GM19025 (cell line): ENCODE measurements around the gene GAD1.

Experiments used
- ATAC-seq: cut with Tn5 transposase; IDR thresholded peaks from one replicate; pipeline ENCODE4 v1.9.1; 2021; ENCODE audit warnings: mild to moderate bottlenecking, low read depth, moderate library complexity; ENCODE audit not compliant: unreplicated experiment

The GAD1 gene

DNA sequence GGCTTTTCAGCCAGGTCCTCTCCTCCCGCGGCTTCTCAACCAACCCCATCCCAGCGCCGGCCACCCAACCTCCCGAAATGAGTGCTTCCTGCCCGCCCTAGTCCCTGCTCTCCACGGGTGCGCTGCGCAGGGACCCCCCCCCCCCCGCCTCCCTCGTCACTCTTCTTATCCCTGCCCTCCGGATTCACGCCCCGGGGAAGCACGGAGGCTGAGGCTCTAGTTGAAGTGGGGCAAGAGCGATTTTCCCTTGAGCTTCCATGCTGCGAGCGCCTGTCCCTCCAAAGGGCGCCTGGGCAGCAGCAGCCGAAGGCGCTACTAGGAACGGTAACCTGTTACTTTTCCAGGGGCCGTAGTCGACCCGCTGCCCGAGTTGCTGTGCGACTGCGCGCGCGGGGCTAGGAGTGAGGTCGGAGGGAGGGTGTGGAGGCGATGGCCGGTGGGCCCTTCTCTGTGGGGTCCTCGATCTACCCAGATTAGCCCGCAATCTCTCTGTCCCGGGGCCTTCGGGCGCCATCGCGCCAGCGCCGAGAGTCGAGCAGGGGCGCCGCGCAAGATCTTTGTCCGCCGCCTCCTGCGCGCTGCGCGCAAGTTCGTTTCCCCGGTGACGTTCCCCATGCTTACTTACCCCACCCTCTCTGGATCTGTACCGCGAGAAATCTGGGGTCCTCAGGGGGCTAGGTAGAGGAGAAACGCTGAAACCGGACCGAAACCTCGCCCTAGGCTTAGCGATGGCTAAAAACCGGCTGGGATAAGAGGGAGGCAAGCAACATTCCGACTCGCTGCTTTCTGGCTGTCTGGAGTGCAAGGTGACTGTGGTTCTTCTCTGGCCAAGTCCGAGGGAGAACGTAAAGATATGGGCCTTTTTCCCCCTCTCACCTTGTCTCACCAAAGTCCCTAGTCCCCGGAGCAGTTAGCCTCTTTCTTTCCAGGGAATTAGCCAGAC lies 677 bp downstream of the GAD1 start:
- no peak for ATAC-seq

- no peak for ATAC-seq
Measured at GRCh38 chr2:170818036-170818751, 1.5 kb downstream of the GAD1 start.

DNA sequence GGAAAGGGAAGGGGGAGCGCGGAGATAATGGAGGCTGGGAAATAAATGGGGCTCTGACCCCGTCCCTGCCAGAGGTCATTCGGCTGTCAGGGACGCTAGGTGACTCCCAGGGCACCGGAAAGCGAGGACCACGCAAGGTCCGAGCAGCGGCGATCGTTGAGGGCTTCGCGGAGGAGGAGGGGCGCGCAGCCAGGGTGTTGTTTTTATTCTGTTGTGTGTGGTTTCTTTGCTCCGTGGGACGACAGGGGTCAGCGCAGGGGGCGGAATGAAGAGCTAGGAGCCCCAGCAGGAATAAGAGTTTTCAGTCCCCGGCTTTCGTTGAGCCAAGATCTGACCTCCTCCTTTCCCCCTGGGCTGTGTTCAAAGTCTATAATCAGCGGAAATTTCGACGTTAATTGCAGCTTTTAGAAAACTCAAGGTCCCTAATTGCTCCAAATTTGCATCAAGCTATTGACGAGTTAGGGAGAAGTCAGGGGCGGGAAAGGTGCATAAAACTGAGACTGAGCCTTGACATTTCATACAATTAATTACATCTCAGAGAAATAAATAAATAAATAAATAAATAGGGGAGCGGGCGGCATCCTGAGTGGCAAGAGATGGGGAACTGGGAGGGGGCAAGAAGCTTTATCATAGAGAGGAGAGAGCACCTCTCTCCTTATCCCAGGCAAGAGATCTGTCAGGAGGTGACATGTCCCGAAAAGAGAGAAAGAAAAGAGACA lies 2.2 kb downstream of the GAD1 start:
- no peak for ATAC-seq

GRCh38 chr2:170819680-170820664 lies 3.3 kb downstream of the GAD1 start:
- no peak for ATAC-seq

DNA sequence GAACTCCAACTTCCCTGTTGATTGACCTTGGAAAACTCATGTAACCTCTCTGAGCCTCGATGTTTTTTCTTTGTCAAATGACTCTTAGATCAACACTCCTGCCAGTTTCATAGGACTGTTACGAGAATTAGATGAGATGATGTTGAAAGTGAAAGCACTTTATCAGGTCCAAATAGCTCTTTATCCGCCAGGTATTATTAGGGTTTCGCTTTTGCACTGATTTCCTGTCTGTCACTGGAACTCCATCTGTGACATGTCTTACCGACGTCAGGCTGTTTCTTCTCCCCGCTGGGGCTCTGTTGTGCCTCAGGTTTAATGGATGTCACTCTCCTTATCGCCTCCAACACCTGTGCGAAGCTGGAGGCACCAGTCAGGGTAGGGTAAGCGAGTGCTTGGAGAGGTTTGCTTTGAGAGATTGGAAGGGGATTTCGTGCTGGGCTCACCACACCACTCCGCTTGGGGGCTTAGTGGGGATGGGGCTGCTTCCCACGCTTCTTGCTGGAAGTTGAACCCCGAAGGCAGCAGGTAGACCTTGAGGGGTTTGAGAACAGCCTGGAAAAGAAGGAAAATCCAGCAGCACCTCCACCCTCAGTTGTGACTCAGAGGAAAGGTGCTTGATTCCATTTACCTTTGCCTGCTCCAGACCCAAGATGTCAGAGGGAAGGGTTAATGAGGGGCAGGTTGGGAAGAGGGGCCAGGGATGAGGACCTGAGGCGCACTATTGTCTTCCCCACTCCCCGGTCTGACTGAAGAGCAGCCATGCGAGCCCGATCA lies 4.3 kb downstream of the GAD1 start:
- no peak for ATAC-seq

DNA sequence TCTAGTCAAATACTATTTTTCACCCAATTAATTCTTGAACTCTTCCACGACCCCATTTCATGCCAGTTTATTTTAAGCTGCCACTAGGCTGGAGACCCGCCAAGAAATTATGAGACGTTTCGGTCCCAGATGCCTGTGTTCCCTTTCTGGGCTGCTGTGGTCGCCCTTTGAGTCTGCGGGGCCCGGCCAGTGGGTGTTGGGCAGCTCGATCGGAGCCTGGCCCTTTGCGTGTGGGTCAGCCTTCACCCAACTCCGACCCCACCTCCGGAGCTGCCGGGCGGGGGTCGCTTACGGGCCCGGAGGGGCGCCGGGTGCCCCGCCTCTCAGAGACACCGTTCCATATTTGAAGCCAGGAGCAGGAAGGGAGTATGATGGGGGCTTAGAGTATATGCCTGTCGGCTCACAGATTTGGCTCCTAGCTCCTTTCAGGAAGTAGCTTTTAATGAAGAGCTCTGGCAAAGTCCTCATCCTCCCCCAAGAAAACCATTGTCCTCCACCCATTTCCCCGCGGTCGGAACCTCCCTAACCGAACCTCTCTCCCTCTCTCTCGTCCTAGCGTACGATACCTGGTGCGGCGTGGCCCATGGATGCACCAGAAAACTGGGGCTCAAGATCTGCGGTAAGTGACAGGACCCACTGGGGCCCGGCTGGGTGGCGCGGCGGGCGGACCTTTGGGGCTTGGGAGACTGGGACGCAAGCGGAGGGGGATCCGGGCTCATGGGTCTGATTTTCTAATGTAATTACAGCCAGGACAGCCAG lies 5.0 kb downstream of the GAD1 start:
- ATAC-seq, result no peak

- no peak for ATAC-seq
Measured at GRCh38 chr2:170822290-170823087, 5.8 kb downstream of the GAD1 start.

GRCh38 chr2:170823088-170823897 lies 6.6 kb downstream of the GAD1 start:
- ATAC-seq, result no peak

- ATAC-seq, result no peak
Measured at GRCh38 chr2:170823898-170824215, 7.2 kb downstream of the GAD1 start.

DNA sequence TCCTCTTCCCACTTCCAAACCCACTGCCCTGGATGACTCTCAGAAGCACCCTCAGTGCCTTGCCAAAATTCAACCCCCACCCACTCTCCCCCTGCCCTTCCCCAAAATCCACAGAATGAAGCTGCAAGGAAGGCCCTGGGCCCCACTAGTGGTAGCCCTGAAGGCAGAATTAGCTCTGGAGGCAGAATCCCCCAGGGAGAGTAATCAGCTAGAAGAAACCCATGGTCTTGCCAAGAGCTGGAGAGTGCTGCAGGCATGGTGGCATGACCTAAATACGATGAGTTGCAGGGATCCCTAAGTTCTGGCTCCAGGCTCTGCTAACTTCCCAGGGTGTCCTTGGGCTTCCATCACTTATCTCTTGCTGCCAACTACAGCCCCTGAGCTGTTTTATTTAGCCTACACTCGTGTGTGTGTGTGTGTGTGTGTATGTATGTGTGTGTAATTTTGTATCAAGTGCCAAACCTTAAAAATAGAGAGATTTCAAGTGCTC lies 7.9 kb downstream of the GAD1 start:
- ATAC-seq, result no peak

GRCh38 chr2:170827841-170828532 lies 11.3 kb downstream of the GAD1 start:
- ATAC-seq, result no peak

DNA sequence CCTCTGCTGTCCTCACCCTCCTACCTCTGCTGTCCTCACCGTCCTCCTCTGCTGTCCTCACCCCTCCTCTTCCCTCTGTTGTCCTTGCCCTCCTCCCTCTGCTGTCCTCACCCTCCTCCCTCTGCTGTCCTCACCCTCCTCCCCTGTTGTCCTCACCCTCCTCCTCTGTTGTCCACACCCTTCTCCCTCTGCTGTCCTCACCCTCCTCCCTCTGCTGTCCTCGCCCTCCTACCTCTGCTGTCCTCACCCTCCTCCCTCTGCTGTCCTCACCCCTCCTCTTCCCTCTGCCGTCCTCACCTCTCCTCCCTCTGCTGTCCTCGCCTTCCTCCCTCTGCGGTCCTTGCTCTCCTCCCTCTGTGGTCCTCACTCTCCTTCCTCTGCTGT lies 11.8 kb downstream of the GAD1 start:
- ATAC-seq, result no peak

GRCh38 chr2:170829036-170829435 lies 12.3 kb downstream of the GAD1 start:
- ATAC-seq, result no peak

GRCh38 chr2:170830166-170830565 lies 13.5 kb downstream of the GAD1 start:
- ATAC-seq, result no peak

DNA sequence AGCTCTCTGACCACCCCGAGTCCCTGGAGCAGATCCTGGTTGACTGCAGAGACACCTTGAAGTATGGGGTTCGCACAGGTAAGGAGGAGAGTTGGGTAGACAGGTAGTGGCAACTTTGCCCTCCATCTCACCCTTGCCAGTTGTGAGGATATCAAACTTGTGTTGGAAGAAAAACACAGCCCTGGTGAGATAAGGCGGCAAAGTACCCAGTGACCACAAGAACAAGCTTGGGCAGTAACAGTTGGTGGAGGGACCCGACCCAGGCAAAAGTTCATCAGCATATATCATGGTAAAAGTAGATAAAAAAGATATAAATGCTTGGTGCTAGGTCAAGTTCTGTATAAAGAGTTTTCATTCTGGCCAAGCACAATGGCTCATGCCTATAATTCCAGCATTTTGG lies 14.4 kb downstream of the GAD1 start:
- no peak for ATAC-seq

GRCh38 chr2:170836027-170836426 lies 19.3 kb downstream of the GAD1 start:
- no peak for ATAC-seq
